Measurements from ENCODE around the gene HIBADH.

- TF ChIP-seq POLR2AphosphoS5 (IDR thresholded peaks at IDR 0.05; ENCODE audit: insufficient read depth, low read depth, low read length) (no peak), CTCF (IDR thresholded peaks at IDR 0.05; ENCODE audit: extremely low read depth in 1 of 2, insufficient read depth in 1 of 2, low read depth in 1 of 2, low read length in 2 of 2) (no peak), MAX (IDR thresholded peaks at IDR 0.05; ENCODE audit: insufficient read depth, insufficient read length) (no peak), POLR2A (IDR thresholded peaks at IDR 0.05; ENCODE audit: low read depth, low read length) (no peak), JUN (IDR thresholded peaks at IDR 0.05; ENCODE audit: borderline replicate concordance, insufficient read depth, insufficient read length, low read depth) (no peak), EZH2 (IDR thresholded peaks at IDR 0.05; ENCODE audit: borderline replicate concordance, low read depth, low read length, severe bottlenecking) (no peak), FOS (IDR thresholded peaks at IDR 0.05; ENCODE audit: borderline replicate concordance, insufficient read depth, low read length) (no peak), MYC (IDR thresholded peaks at IDR 0.05; ENCODE audit: low read depth, low read length) (no peak), GATA2 (IDR thresholded peaks at IDR 0.05; ENCODE audit: insufficient read depth, insufficient read length, low read depth, low read length) (no peak)
These were observed 55.5 kb downstream of the HIBADH start for GRCh38 chr7:27607210-27607606.

All from endothelial cell of umbilical vein (primary cell).